Caco-2 (cell line): ENCODE measurements around the gene ADAMTS15. TPM values are rescaled to one million over a fixed set of nuclear protein-coding genes. Genes with fewer than 3 reads are reported as not detected.

Experiments used
- BruUV-seq: library from RNA; stranded (reverse); fragments of 400-500 nt; replicated peaks from 2 replicates; lab custom pipeline; 2021; lab: Mats Ljungman, UMichigan
- CTCF ChIA-PET: fragments of 300-600 bp; sonication (Branson Sonifier 250); formaldehyde crosslinking; loops from one replicate; lab custom pipeline; 2022; ENCODE audit warnings: antibody characterized with exemption; lab: Charles Lee
- POLR2A ChIA-PET: fragments of 300-600 bp; sonication (Branson Sonifier 250); formaldehyde crosslinking; loops from one replicate; lab custom pipeline; 2022; ENCODE audit warnings: antibody characterized with exemption; lab: Charles Lee
- DNase-seq, 2 experiments: peaks; one replicate each; pipeline versions ENCODE4 v3.0.0 to v3.0.0-alpha.2; 2020 to 2022
- H3K27me3 ChIP-seq: replicated peaks from 2 replicates; pipeline ENCODE4 v1.6.0; 2011; ENCODE audit warnings: low read length; ENCODE audit not compliant: control insufficient read depth, insufficient read depth
- H3K36me3 ChIP-seq: 2 replicates; pipeline ENCODE4 v1.5.1; 2011; ENCODE audit warnings: low read length; ENCODE audit not compliant: control insufficient read depth, insufficient read depth
- H3K4me1 ChIP-seq: fragments of 250-450 bp; sonication (Bioruptor Pico); 2 replicates; pipeline ENCODE4 v1.5.1; 2020; ENCODE audit warnings: mild to moderate bottlenecking
- H3K4me3 ChIP-seq: 2 replicates; pipeline ENCODE4 v1.5.1; 2011; ENCODE audit warnings: low read depth, mild to moderate bottlenecking, control low read depth, low read length
- H3K9me3 ChIP-seq: fragments of 250-450 bp; sonication (Bioruptor Pico); 2 replicates; pipeline ENCODE4 v1.5.1; 2020; ENCODE audit warnings: mild to moderate bottlenecking, moderate library complexity
- H3K27ac Mint-ChIP-seq: one replicate; pipeline ENCODE4 v1.8.0; 2022; ENCODE audit warnings: mixed read lengths; ENCODE audit not compliant: unreplicated experiment
- H3K27me3 Mint-ChIP-seq: one replicate; pipeline ENCODE4 v1.8.0; 2022; ENCODE audit warnings: mixed read lengths; ENCODE audit not compliant: insufficient read depth, unreplicated experiment
- H3K36me3 Mint-ChIP-seq: one replicate; pipeline ENCODE4 v1.8.0; 2022; ENCODE audit warnings: mild to moderate bottlenecking, mixed read lengths; ENCODE audit not compliant: insufficient read depth, unreplicated experiment
- H3K4me1 Mint-ChIP-seq: one replicate; pipeline ENCODE4 v1.8.0; 2022; ENCODE audit warnings: low read depth, mixed read lengths; ENCODE audit not compliant: unreplicated experiment
- H3K4me3 Mint-ChIP-seq: one replicate; pipeline ENCODE4 v1.8.0; 2022; ENCODE audit warnings: mild to moderate bottlenecking, moderate library complexity, mixed read lengths; ENCODE audit not compliant: unreplicated experiment
- H3K9me3 Mint-ChIP-seq: one replicate; pipeline ENCODE4 v1.8.0; 2022; ENCODE audit warnings: mixed read lengths; ENCODE audit not compliant: unreplicated experiment
- intact Hi-C: fragments of 100-400 bp; cut with micrococcal nuclease; formaldehyde crosslinking; loops from one replicate; pipeline ENCODE4 v1.10.0; 2022; ENCODE audit not compliant: unreplicated experiment
- total RNA-seq: library from RNA; stranded (reverse); gene quantifications from 2 replicates; pipeline ENCODE4 v1.2.3, GENCODE V29; 2022
- TF ChIP-seq, protein P1 (sequence below), 2 experiments: fragments of 200-600 bp in 1 of 2; IDR thresholded peaks; 1 replicate in 1 of 2; 2 replicates in 1 of 2; pipeline versions ENCODE4 v1.5.1 to v1.8.0; 2011 to 2022; ENCODE audit warnings: antibody characterized with exemption in 1 of 2, control low read depth in 1 of 2, inconsistent platforms in 1 of 2, low read depth in 1 of 2, low read length in 1 of 2, mild to moderate bottlenecking in 1 of 2, moderate library complexity in 1 of 2; ENCODE audit not compliant: insufficient read depth in 1 of 2, severe bottlenecking in 1 of 2, unreplicated experiment in 1 of 2

ADAMTS15 gene
- total RNA-seq, 1 experiment from 2014 or later = 0.20 TPM

GRCh38 chr11:130462101-130462885 lies 13.8 kb downstream of the ADAMTS15 start:
- H3K4me1 ChIP-seq = no peaks in the 10 kb centered on the region
- no peaks in the 10 kb centered on the region for H3K9me3 Mint-ChIP-seq
- ChIA-PET CTCF (no interaction called here), POLR2A (no interaction called here)
- H3K36me3 ChIP-seq = no peaks in the 10 kb centered on the region
- peaks cover 8% of the 10 kb centered on the region for H3K27me3 Mint-ChIP-seq
- DNase-seq = no peak
- H3K36me3 Mint-ChIP-seq = no peaks in the 10 kb centered on the region
- no peak overlapping the region for H3K27ac Mint-ChIP-seq
- peaks cover 6% of the 10 kb centered on the region for H3K27me3 ChIP-seq
- intact Hi-C loops = no loop called here
- no TSS peak for BruUV-seq
- no peaks in the 10 kb centered on the region for H3K4me1 Mint-ChIP-seq
- no peak overlapping the region for H3K4me3 ChIP-seq
- H3K9me3 ChIP-seq = no peaks in the 10 kb centered on the region
- H3K4me3 Mint-ChIP-seq = no peak overlapping the region
- TF ChIP-seq, protein P1, sequence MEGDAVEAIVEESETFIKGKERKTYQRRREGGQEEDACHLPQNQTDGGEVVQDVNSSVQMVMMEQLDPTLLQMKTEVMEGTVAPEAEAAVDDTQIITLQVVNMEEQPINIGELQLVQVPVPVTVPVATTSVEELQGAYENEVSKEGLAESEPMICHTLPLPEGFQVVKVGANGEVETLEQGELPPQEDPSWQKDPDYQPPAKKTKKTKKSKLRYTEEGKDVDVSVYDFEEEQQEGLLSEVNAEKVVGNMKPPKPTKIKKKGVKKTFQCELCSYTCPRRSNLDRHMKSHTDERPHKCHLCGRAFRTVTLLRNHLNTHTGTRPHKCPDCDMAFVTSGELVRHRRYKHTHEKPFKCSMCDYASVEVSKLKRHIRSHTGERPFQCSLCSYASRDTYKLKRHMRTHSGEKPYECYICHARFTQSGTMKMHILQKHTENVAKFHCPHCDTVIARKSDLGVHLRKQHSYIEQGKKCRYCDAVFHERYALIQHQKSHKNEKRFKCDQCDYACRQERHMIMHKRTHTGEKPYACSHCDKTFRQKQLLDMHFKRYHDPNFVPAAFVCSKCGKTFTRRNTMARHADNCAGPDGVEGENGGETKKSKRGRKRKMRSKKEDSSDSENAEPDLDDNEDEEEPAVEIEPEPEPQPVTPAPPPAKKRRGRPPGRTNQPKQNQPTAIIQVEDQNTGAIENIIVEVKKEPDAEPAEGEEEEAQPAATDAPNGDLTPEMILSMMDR (IDR thresholded peaks at IDR 0.05; ENCODE audit: insufficient read depth in 1 of 2, low read depth in 1 of 2, low read length in 1 of 2, severe bottlenecking in 1 of 2, unreplicated experiment in 1 of 2) = no peak

- no peak overlapping the region for H3K4me3 Mint-ChIP-seq
- H3K27me3 Mint-ChIP-seq = peaks cover 8% of the 10 kb centered on the region
- ChIA-PET CTCF (no interaction called here), POLR2A (interaction anchor here (0.6 kb wide), 1 partner anchor 815 kb away, joined by 3 read pairs; no protein-coding TSS in a partner anchor)
- Histone ChIP-seq H3K36me3 (no peaks in the 10 kb centered on the region), H3K9me3 (no peaks in the 10 kb centered on the region), H3K4me1 (no peaks in the 10 kb centered on the region), H3K27me3 (peaks cover 6% of the 10 kb centered on the region), H3K4me3 (no peak overlapping the region)
- H3K4me1 Mint-ChIP-seq = no peaks in the 10 kb centered on the region
- BruUV-seq = no TSS peak
- no peaks in the 10 kb centered on the region for H3K36me3 Mint-ChIP-seq
- no peak for DNase-seq
- TF ChIP-seq, protein P1 (IDR thresholded peaks at IDR 0.05; ENCODE audit: insufficient read depth in 1 of 2, low read depth in 1 of 2, low read length in 1 of 2, severe bottlenecking in 1 of 2, unreplicated experiment in 1 of 2) = no peak
- intact Hi-C loops = no loop called here
- H3K27ac Mint-ChIP-seq = no peak overlapping the region
- no peaks in the 10 kb centered on the region for H3K9me3 Mint-ChIP-seq
These were observed 14.5 kb downstream of the ADAMTS15 start for GRCh38 chr11:130462931-130463330.

GRCh38 chr11:130464291-130464812 lies 15.9 kb downstream of the ADAMTS15 start:
- no peaks in the 10 kb centered on the region for H3K9me3 ChIP-seq
- ChIA-PET POLR2A (no interaction called here), CTCF (interaction anchor here (1.2 kb wide), 1 partner anchor 395 kb away, joined by 4 read pairs; no protein-coding TSS in a partner anchor)
- peaks cover 6% of the 10 kb centered on the region for H3K27me3 ChIP-seq
- Mint-ChIP-seq H3K27me3 (peaks cover 8% of the 10 kb centered on the region), H3K36me3 (no peaks in the 10 kb centered on the region), H3K9me3 (no peaks in the 10 kb centered on the region), H3K4me1 (no peaks in the 10 kb centered on the region), H3K27ac (no peak overlapping the region), H3K4me3 (no peak overlapping the region)
- H3K4me1 ChIP-seq = no peaks in the 10 kb centered on the region
- no peak for DNase-seq
- no peaks in the 10 kb centered on the region for H3K36me3 ChIP-seq
- no TSS peak for BruUV-seq
- intact Hi-C loops = no loop called here
- TF ChIP-seq, protein P1 (IDR thresholded peaks at IDR 0.05; ENCODE audit: insufficient read depth in 1 of 2, low read depth in 1 of 2, low read length in 1 of 2, severe bottlenecking in 1 of 2, unreplicated experiment in 1 of 2) = no peak
- no peak overlapping the region for H3K4me3 ChIP-seq
